Chondrocyte (in vitro differentiated cells): ENCODE data around the gene TFDP1. TPM values are rescaled to one million over a fixed set of nuclear protein-coding genes. Genes with fewer than 3 reads are reported as not detected.

Experiments
- DNase-seq: peaks from one replicate; pipeline ENCODE4 v3.0.0; 2021; ENCODE audit warnings: mixed read lengths, low spot score
- H3K27ac Mint-ChIP-seq: one replicate; pipeline ENCODE4 v1.8.0; 2021; ENCODE audit warnings: mild to moderate bottlenecking, moderate library complexity, mixed read lengths; ENCODE audit not compliant: unreplicated experiment
- H3K27me3 Mint-ChIP-seq: 2 replicates; pipeline ENCODE4 v1.8.0; 2021; ENCODE audit warnings: low read depth, mixed read lengths
- H3K36me3 Mint-ChIP-seq: 2 replicates; pipeline ENCODE4 v1.8.0; 2021; ENCODE audit warnings: low read depth, mixed read lengths
- H3K4me1 Mint-ChIP-seq: 2 replicates; pipeline ENCODE4 v1.8.0; 2021; ENCODE audit warnings: low read depth, mild to moderate bottlenecking, mixed read lengths
- H3K4me3 Mint-ChIP-seq: one replicate; pipeline ENCODE4 v1.8.0; 2021; ENCODE audit warnings: mild to moderate bottlenecking, moderate library complexity, mixed read lengths; ENCODE audit not compliant: unreplicated experiment
- H3K9me3 Mint-ChIP-seq: 2 replicates; pipeline ENCODE4 v1.8.0; 2021; ENCODE audit warnings: low read depth, mixed read lengths
- total RNA-seq: library from RNA; stranded (reverse); gene quantifications from 3 replicates; pipeline ENCODE4 v1.2.1, GENCODE V29; 2021
- TF ChIP-seq, protein P1 (sequence below): fragments of 200-600 bp; sonication (generic); IDR thresholded peaks from 2 replicates; pipeline ENCODE4 v1.5.0; 2021; ENCODE audit warnings: antibody characterized with exemption, mild to moderate bottlenecking, moderate library complexity

Gene TFDP1
- total RNA-seq, 1 donor from 2014 or later: 54.3 TPM

DNA sequence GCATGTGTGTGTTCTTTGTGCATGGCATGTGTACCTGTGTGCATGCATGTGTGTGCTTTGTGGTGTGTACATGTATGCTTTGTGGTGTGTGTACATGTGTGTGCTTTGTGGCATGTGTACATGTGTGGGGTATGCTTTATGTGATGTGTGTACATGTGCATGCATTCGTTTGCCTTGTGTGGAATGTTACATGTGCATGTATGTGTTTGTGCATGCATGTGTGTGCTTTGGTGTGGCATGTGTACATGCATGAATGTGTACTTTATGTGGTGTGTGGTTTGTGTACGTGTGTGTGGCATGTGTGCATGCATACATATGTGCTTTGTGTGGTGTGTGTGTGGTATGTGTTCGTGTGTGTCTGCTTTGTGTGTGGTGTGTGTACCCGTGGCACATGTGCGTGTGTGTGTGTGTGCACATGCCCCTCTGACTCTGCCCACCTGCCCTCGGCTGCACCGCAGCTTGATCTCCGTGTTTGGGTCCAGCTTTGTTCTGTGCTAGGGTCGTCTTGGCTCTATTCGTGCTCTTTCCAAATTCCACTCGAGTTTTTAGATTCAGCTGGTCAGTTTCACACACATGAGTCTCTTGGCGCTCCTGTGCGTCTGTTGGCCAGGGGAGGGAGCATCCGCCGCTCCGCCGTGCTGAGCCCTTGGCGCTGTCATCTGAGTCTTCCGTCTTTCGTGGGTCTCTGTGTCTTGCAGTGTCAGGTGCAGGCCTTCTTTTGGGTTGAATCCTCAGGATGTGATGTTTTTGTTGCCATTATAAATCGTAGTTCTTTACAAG, 46.5 kb upstream of the TFDP1 start:
- H3K36me3 Mint-ChIP-seq: peaks cover 28% of the 10 kb centered on the region
- TF ChIP-seq, protein P1, sequence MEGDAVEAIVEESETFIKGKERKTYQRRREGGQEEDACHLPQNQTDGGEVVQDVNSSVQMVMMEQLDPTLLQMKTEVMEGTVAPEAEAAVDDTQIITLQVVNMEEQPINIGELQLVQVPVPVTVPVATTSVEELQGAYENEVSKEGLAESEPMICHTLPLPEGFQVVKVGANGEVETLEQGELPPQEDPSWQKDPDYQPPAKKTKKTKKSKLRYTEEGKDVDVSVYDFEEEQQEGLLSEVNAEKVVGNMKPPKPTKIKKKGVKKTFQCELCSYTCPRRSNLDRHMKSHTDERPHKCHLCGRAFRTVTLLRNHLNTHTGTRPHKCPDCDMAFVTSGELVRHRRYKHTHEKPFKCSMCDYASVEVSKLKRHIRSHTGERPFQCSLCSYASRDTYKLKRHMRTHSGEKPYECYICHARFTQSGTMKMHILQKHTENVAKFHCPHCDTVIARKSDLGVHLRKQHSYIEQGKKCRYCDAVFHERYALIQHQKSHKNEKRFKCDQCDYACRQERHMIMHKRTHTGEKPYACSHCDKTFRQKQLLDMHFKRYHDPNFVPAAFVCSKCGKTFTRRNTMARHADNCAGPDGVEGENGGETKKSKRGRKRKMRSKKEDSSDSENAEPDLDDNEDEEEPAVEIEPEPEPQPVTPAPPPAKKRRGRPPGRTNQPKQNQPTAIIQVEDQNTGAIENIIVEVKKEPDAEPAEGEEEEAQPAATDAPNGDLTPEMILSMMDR: no peak
- no peaks in the 10 kb centered on the region for H3K27me3 Mint-ChIP-seq
- no peak overlapping the region for H3K27ac Mint-ChIP-seq
- H3K9me3 Mint-ChIP-seq: peaks cover 4% of the 10 kb centered on the region
- no peaks in the 10 kb centered on the region for H3K4me1 Mint-ChIP-seq
- peak; percentile 47 for DNase-seq
- H3K4me3 Mint-ChIP-seq: no peak overlapping the region

DNA sequence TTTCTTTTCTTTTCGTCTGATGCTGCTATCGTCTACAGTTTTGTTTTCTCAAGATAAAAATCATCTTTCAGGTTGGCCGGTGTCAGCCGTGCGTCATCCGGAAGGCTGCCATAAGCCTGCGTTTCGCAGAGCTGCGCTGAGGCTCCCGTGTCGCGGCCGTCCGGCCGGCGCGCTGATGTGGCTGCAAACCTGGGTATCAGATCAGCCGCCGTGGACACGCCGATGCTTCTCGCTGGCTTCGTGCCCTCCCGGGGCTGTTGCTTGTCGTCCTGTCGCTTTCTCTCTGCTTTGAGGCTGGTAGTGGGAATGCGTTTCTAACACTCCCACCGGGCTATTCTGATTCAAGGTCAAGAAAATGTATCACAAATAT, 45.9 kb upstream of the TFDP1 start:
- Mint-ChIP-seq H3K36me3 (peaks cover 29% of the 10 kb centered on the region), H3K27ac (no peak overlapping the region), H3K9me3 (peaks cover 4% of the 10 kb centered on the region)

DNA sequence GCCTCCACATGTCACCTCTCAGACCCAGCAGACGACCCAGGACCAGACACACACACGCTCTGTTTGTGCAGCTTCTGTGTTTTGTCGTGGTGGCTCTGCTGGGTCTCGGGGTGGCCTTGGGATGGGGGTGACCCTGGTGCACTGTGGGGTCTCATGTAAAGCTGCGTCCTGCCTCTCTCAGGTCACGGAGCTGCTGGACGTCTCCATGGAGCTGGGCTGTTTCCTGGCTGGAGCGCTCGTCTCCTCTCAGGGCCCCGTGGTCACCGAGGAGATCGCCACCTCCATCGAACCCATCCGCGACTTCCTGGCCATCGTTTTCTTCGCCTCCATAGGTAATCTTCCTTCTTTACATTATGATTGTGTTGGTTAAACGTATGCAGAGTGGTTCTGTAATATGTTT, 45.4 kb upstream of the TFDP1 start:
- Mint-ChIP-seq H3K4me3 (no peak overlapping the region), H3K4me1 (peaks cover 8% of the 10 kb centered on the region), H3K27me3 (no peaks in the 10 kb centered on the region), H3K9me3 (peaks cover 4% of the 10 kb centered on the region), H3K36me3 (peaks cover 27% of the 10 kb centered on the region), H3K27ac (no peak overlapping the region)
- TF ChIP-seq, protein P1: no peak
- peak; percentile 66 for DNase-seq

More for the DNA sequence above, 45.9 kb upstream of the TFDP1 start:
- no peaks in the 10 kb centered on the region for H3K27me3 Mint-ChIP-seq
- DNase-seq: peak; percentile 71
- H3K4me3 Mint-ChIP-seq: no peak overlapping the region
- peaks cover 3% of the 10 kb centered on the region for H3K4me1 Mint-ChIP-seq
- TF ChIP-seq, protein P1: no peak

DNA sequence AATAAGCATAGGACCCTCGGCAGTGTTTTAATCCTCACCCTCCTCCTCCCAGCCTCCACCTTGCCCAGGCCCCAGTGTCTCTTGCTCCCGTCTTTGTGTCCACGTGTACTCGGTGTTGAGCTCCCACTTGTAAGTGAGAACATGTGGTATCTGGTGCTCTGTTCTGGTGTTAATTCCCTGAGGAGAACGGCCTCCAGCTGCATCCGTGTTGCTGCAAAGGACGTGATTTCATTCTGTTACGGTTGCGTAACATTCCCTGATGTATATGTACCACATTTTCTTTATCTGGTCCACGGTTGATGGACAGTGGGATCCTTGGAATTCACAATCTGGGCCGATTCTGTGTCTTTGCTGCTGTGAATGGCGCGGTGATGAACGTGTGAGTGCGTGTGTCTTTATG, 44.7 kb upstream of the TFDP1 start:
- Mint-ChIP-seq H3K27ac (no peak overlapping the region), H3K4me1 (peaks cover 11% of the 10 kb centered on the region), H3K4me3 (no peak overlapping the region), H3K36me3 (peaks cover 26% of the 10 kb centered on the region), H3K9me3 (peaks cover 4% of the 10 kb centered on the region), H3K27me3 (no peaks in the 10 kb centered on the region)
- DNase-seq: peak; percentile 18
- TF ChIP-seq, protein P1: no peak

DNA sequence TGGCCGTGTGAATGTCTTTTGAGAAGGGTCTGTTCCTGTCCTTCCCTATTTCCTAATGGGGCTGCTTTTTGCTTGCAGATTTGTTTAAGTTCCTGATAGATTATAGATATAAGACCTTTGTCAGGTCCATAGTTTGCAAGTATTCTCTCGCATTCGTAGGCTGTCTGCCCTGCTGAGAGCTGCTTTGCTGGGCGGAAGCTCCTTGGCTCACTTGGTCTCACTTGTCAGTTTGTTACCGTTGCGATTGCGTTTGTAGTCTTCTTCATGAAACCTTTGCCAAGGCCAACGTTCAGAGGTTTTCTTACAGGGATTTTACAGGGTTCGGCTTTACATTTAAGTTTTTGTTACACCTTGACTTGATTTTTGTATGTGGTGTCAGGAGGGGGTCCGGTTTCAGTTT, 44.0 kb upstream of the TFDP1 start:
- H3K27me3 Mint-ChIP-seq: no peaks in the 10 kb centered on the region
- H3K4me1 Mint-ChIP-seq: peaks cover 18% of the 10 kb centered on the region
- H3K27ac Mint-ChIP-seq: no peak overlapping the region

More for the DNA sequence above, 44.0 kb upstream of the TFDP1 start:
- TF ChIP-seq, protein P1: no peak
- peaks cover 25% of the 10 kb centered on the region for H3K36me3 Mint-ChIP-seq
- H3K4me3 Mint-ChIP-seq: no peak overlapping the region
- peak; percentile 26 for DNase-seq
- H3K9me3 Mint-ChIP-seq: peaks cover 4% of the 10 kb centered on the region
